Skin epidermis (tissue), 12 donors: ENCODE measurements around the gene SAMD11.

ENCODE experiments used
- H3K27ac ChIP-seq, 21 experiments: fragments of 200-600 bp; sonication (generic) in 11 of 21; one replicate each; pipeline ENCODE4 v1.5.0; 2020; ENCODE audit warnings: mild to moderate bottlenecking in 3 of 21, inconsistent platforms in 2 of 21, moderate library complexity in 2 of 21
- H3K4me3 ChIP-seq, 7 experiments: fragments of 200-600 bp; sonication (generic) in 2 of 7; one replicate each; pipeline ENCODE4 v1.5.0; 2020; ENCODE audit warnings: inconsistent platforms in 2 of 7, mild to moderate bottlenecking in 2 of 7, moderate library complexity in 1 of 7

The SAMD11 gene

GRCh38 chr1:903721-904271, 19.9 kb upstream of the SAMD11 start:
- Histone ChIP-seq H3K27ac (peak overlapping the region in 4 of 21 experiments; percentile 9 to 46 (median 30)), H3K4me3 (peak overlapping the region; percentile 25 to 51 (median 36))

- Histone ChIP-seq H3K4me3 (peak overlapping the region; percentile 25 to 51 (median 36)), H3K27ac (peak overlapping the region in 11 of 21 experiments; percentile 11 to 68 (median 38))
Measured at GRCh38 chr1:904310-904950, 19.3 kb upstream of the SAMD11 start.

DNA sequence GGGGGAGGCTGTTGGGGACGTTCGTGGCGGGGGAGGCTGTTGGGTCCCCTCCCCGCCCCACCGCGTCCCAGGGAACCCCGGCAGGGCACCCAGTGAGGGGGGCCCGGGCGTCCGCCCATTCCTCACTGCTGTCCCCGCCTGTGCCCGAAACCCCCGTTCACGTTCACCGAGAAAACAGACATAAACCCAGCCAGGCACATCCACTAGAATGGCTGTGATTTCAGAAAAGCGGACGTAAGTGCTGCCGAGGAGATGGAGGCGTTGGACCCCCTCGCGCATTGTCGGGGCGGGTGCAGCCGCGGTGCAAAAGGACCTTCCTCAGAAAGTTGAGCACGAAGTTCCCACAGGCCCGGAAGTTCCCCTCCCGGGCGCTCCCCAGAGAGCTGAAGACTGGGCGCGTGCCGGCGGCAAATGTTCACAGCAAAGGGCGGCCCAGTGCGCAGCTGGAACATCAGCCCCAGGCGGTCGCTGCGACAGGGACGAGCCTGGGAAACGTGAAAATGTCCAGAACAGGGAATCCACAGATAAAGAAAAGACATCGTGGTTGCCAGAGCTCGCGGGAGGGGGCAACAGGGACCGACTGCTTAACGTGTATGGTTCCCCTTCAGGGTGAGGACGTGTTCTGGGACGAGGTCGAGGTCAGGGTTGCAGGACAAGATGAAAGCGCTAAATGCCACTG, 18.5 kb upstream of the SAMD11 start:
- peak overlapping the region; percentile 25 to 51 (median 36) for H3K4me3 ChIP-seq
- H3K27ac ChIP-seq: peak overlapping the region in 9 of 21 experiments; percentile 7 to 68 (median 26)

DNA sequence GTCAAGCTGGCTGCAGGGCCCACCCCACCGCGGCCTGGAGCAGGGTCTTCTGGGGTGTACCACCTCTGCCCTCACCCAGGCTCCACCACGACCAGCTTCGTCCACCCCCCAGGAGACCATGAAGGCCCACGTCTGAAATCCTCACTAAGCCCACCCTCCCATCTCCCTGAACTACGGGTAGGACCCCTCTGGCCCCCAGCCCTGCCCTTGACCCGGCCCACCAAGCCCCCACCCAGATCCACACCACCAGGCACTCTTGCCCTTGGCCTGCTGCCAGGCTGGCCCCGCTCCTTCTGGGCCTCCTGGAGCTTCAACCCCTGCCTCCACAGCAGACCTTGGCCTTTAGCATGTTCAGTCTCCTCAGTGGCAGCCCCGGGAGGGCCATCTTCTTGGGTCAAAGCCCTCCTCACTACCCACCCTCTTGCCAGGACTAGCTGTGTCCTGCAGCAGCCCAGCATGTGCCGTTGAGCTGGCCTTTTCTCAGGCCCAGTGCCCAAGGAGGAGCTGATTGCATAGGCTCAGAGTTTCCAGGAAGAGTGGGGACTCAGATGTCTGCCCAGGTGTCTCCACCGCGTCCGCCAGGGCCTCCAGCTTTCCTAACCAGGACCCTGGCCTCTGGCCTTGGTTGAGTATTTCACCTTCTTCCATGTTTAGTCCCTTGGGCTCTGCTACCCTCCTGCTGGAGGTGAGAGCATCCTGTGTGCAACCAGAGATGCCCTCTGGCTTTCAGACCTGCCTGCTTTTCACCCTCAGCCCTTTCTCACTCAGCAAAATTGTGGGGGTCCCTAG, 17.7 kb upstream of the SAMD11 start:
- H3K27ac ChIP-seq: no peak overlapping the region
- peak overlapping the region in 1 of 7 experiments; percentile 44 for H3K4me3 ChIP-seq

DNA sequence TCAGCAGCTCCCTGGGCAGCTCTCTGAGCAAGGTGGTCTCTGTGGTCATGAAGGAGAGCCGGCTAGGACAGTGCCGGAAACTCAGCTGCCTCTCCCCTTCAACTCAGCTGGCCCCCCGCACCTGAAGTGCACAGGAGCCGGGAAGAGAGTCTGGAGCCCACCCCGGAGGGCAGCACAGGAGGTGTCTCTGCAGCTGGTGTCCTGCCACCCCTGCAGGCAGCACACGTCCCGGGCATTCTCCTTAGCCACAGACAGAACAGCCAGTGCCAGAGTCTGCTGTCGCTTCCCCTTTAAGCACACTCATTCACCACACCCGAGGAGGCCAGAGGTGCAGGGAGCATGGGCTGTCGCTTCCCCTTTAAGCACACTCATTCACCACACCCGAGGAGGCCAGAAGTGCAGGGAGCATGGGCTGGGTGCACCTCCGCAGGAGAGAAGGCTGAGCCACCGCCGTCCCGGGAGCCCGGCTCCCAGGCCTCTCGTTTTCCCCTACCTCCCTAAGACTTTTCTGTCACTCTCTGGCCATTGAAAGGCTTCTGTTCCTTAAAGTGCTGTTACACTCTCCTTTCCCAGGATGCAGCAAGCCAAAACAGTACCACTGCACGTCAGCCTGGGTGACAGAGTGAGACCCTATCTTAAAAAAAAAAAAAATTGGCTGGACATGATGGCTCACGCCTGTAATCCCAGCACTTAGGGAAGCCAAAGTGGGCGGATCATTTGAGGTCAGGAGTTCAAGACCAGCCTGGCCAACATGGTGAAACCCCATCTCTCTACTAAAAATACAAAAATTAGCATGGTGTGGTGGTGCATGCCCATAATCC, 16.9 kb upstream of the SAMD11 start:
- H3K27ac ChIP-seq: no peak overlapping the region
- no peak overlapping the region for H3K4me3 ChIP-seq

GRCh38 chr1:907611-908451, 15.9 kb upstream of the SAMD11 start:
- Histone ChIP-seq H3K4me3 (no peak overlapping the region), H3K27ac (no peak overlapping the region)

GRCh38 chr1:908661-909060, 15.1 kb upstream of the SAMD11 start:
- no peak overlapping the region for H3K4me3 ChIP-seq
- no peak overlapping the region for H3K27ac ChIP-seq

DNA sequence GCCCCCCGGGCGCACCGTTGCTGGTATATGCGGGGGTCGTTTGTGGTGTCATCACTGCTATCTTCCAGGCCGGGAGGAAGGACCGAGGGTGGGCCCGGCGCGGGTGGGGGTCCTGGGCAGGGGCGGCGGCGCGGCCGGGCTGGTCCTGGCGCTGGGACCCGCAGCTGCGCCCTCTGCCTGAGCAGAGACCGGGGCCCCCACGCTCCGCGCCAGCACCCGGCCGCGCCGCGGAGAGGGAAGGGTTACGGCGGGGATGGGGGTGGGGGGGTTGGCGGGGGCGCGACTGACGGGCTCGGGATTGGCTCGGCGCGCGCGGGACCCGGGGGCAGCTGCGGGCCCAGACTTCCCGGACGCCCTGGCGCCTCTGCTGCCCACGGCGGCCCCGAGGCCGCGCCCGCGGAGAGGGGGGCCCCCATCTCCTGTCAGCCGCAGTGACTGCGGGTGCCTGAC, 13.8 kb upstream of the SAMD11 start:
- no peak overlapping the region for H3K4me3 ChIP-seq
- H3K27ac ChIP-seq: peak overlapping the region in 1 of 21 experiments; percentile 21

DNA sequence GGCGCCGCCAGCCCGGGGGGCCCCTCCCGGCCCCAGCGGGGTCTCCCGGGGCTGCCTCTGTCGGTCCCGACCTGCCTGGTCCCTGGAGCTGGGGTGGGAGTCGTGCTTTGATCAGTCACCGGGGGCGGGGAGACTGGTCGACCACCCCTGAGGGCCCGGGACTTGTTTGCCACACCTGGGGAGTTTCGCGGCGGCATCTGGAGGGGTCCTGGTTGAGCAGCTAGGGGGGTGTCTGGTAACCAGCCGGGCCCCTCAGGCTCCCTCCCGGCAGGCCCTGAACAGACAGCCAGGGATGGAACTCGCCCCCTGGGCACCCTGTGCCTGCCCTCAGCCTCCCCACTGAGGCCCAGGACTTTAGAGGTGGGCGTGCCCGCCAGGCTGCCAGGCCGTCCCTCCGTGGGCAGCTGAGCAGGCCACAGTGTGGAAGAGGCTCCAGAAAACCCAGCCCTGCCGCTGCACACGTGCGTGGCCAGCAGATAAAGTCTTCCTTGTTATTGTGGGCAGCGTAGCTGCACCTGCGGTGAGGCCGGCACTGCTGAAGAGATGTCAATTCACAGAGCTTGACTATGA, 13.3 kb upstream of the SAMD11 start:
- Histone ChIP-seq H3K4me3 (no peak overlapping the region), H3K27ac (peak overlapping the region in 1 of 21 experiments; percentile 21)

GRCh38 chr1:910881-911721, 12.6 kb upstream of the SAMD11 start:
- H3K4me3 ChIP-seq: no peak overlapping the region
- no peak overlapping the region for H3K27ac ChIP-seq

GRCh38 chr1:911875-912739, 11.6 kb upstream of the SAMD11 start:
- H3K4me3 ChIP-seq: no peak overlapping the region
- no peak overlapping the region for H3K27ac ChIP-seq

GRCh38 chr1:912740-913301, 10.9 kb upstream of the SAMD11 start:
- H3K27ac ChIP-seq: no peak overlapping the region
- H3K4me3 ChIP-seq: no peak overlapping the region

- no peak overlapping the region for H3K27ac ChIP-seq
Measured at GRCh38 chr1:913491-914130, 10.1 kb upstream of the SAMD11 start.

DNA sequence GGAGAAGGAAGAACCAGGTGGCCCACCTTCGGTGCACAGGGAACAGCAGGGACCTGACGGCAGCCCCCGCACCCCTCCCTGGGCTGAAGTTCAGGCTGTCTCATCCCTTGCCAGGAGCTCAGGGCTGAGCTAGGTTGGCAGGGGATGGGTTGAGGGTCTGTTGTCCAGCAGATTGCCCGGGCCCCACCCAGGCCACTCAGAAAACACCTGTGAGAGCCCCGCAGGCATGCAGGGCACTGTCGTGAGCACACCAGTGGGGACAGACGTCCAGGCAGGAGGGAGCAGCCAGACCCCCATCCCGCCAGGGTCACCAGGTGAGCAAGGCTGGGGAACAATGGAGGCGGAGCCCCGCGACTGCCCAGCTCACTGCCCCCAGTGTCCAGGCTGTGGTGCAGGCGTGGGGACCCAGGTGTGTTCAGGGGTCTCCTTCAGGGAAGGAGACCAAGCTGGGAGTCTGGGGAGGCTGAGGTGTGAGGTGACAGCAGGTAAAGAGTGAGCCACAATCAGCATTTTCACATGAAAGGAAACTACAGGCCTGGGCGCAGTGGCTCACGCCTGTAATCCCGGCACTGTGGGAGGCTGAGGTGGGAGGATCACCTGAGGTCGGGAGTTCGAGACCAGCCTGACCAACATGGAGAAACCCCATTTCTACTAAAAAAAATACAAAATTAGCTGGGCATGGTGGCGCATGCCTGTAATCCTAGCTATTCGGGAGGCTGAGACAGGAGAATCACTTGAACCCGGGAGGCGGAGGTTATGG, 9.4 kb upstream of the SAMD11 start:
- no peak overlapping the region for H3K4me3 ChIP-seq
- H3K27ac ChIP-seq: no peak overlapping the region

More at GRCh38 chr1:913491-914130, 10.1 kb upstream of the SAMD11 start:
- no peak overlapping the region for H3K4me3 ChIP-seq

- Histone ChIP-seq H3K27ac (no peak overlapping the region), H3K4me3 (no peak overlapping the region)
Measured at GRCh38 chr1:914891-915280, 8.8 kb upstream of the SAMD11 start.
